ENCODE results near the gene TRPM2. TPM values are rescaled to one million over a fixed set of nuclear protein-coding genes. Genes with fewer than 3 reads are reported as not detected.

The TRPM2 gene
- total and polyA plus RNA-seq, 2 of the 8 experiments (the other 6 are each of a cell fraction or from before 2014, with no cell fraction given): 0.27 to 0.28 TPM

DNA sequence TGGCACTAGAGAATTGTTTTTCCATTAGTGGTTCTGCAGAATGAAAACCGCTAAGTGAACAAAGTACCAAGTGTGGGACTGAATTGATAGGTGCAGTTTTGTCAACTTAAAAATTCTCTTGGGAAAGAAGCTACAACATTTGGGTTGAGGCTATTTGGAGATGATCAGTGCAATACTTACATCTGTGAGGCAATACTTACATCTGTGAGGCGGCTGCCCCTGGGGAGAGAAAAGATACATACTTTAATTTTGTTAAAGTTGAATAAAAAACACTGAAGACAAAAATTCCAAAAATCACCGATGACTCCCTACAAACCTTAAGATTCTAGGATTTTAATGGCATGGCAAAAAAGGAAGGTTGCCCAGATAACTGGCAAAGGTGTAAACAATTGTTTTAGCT lies 16.0 kb upstream of the TRPM2 start (continued):
- TF ChIP-seq BACH1 (IDR thresholded peaks at IDR 0.05; ENCODE audit: low read length): no peak
- no peak for TF ChIP-seq EGR1 (IDR thresholded peaks at IDR 0.05; ENCODE audit: borderline replicate concordance, low read depth, low read length)
- TF ChIP-seq SP2 (IDR thresholded peaks at IDR 0.05; ENCODE audit: low read length): no peak
- TF ChIP-seq TCF12 (IDR thresholded peaks at IDR 0.05; ENCODE audit: low read depth, low read length): no peak

Measured in H1 (cell line).